H1 (cell line): ENCODE results near the gene TMX2. TPM values are rescaled to one million over a fixed set of nuclear protein-coding genes. Genes with fewer than 3 reads are reported as not detected.

Experiments used
- CTCF ChIA-PET: fragments of 300-600 bp; sonication (Branson Sonifier 250); formaldehyde crosslinking; loops from one replicate; lab custom pipeline; 2021; ENCODE audit not compliant: partially characterized antibody; lab: Charles Lee
- POLR2A ChIA-PET: fragments of 300-600 bp; sonication (Branson Sonifier 250); formaldehyde crosslinking; loops from one replicate; lab custom pipeline; 2021; ENCODE audit warnings: inconsistent platforms; ENCODE audit not compliant: partially characterized antibody; lab: Charles Lee
- DNase-seq, 2 experiments: peaks; one replicate each; pipeline versions ENCODE4 v3.0.0 to v3.0.0-alpha.2; 2010 to 2022; ENCODE audit warnings: low spot score in 2 of 2, low read depth in 1 of 2, mixed read lengths in 1 of 2
- FAIRE-seq: peaks from 2 replicates; lab custom pipeline; 2011; peaks lifted over from hg19 to GRCh38; lab: Jason Lieb, UNC
- H2AFZ ChIP-seq: 2 replicates; pipeline ENCODE4 v1.8.1; 2012; ENCODE audit warnings: low read length, inconsistent platforms
- H2AK5ac ChIP-seq: 2 replicates; pipeline ENCODE4 v1.6.1; 2013; ENCODE audit warnings: low read depth, low read length
- H2BK120ac ChIP-seq: replicated peaks from 2 replicates; pipeline ENCODE3; 2013; ENCODE audit warnings: low read depth, low read length, inconsistent platforms
- H2BK12ac ChIP-seq: 2 replicates; pipeline ENCODE4 v1.6.1; 2013; ENCODE audit warnings: low read depth, low read length
- H2BK15ac ChIP-seq: 2 replicates; pipeline ENCODE4 v1.6.1; 2013; ENCODE audit warnings: low read length
- H2BK20ac ChIP-seq: 2 replicates; pipeline ENCODE4 v1.6.1; 2013; ENCODE audit warnings: low read length
- H2BK5ac ChIP-seq: 2 replicates; pipeline ENCODE4 v1.6.1; 2013; ENCODE audit warnings: low read depth, low read length
- H3K14ac ChIP-seq: 2 replicates; pipeline ENCODE4 v1.6.1; 2013; ENCODE audit warnings: inconsistent platforms; ENCODE audit not compliant: insufficient read length
- H3K18ac ChIP-seq: 2 replicates; pipeline ENCODE4 v1.6.1; 2013; ENCODE audit warnings: low read length; ENCODE audit errors: extremely low read depth
- H3K23ac ChIP-seq: 2 replicates; pipeline ENCODE4 v1.6.1; 2013; ENCODE audit warnings: inconsistent platforms; ENCODE audit not compliant: insufficient read length
- H3K23me2 ChIP-seq: 2 replicates; pipeline ENCODE4 v1.6.1; 2013; ENCODE audit warnings: low read depth, low read length
- H3K27ac ChIP-seq: 2 replicates; pipeline ENCODE4 v1.6.1; 2011; ENCODE audit warnings: low read depth, low read length, inconsistent platforms
- H3K27me3 ChIP-seq, 4 experiments: replicated peaks in 1 of 4; 1 replicate in 1 of 4; 2 replicates in 3 of 4; pipeline versions ENCODE4 v1.6.1 to v1.8.1; 2011 to 2013; ENCODE audit warnings: low read length in 3 of 4, mild to moderate bottlenecking in 3 of 4, inconsistent platforms in 2 of 4, mixed read lengths in 2 of 4, moderate library complexity in 1 of 4; ENCODE audit not compliant: control insufficient read depth in 3 of 4, insufficient read depth in 3 of 4; ENCODE audit errors: extremely low read depth in 1 of 4
- H3K36me3 ChIP-seq, 4 experiments: 2 replicates each; pipeline versions ENCODE4 v1.6.1 to v1.8.1; 2011 to 2013; ENCODE audit warnings: mild to moderate bottlenecking in 4 of 4, low read length in 3 of 4, moderate library complexity in 2 of 4, control low read depth in 1 of 4, inconsistent platforms in 1 of 4; ENCODE audit not compliant: insufficient read depth in 4 of 4, control insufficient read depth in 2 of 4
- H3K4ac ChIP-seq: replicated peaks from 2 replicates; pipeline ENCODE3; 2013; ENCODE audit warnings: low read length, low read depth, mixed read lengths, inconsistent platforms; ENCODE audit not compliant: insufficient read length
- H3K4me1 ChIP-seq, 4 experiments: replicated peaks in 1 of 4; 1 replicate in 1 of 4; 2 replicates in 3 of 4; pipeline versions ENCODE4 v1.6.1 to v1.8.1; 2011 to 2013; ENCODE audit warnings: low read length in 3 of 4, inconsistent platforms in 2 of 4, mixed read lengths in 1 of 4; ENCODE audit not compliant: insufficient read depth in 4 of 4, control insufficient read depth in 3 of 4
- H3K4me2 ChIP-seq, 2 experiments: 2 replicates each; pipeline versions ENCODE4 v1.6.1 to v1.8.1; 2011 to 2013; ENCODE audit warnings: low read depth in 2 of 2, low read length in 2 of 2, control low read depth in 1 of 2, inconsistent platforms in 1 of 2, mild to moderate bottlenecking in 1 of 2; ENCODE audit not compliant: insufficient read depth in 1 of 2
- H3K4me3 ChIP-seq, 4 experiments: fragments of 200-600, 300-600 bp in 1 of 4; sonication (generic), shearing (Covaris generic), sonication (Bioruptor Twin) in 1 of 4; 2 replicates each; pipeline versions ENCODE4 v1.5.1 to v1.8.1; 2011 to 2016; ENCODE audit warnings: low read length in 4 of 4, low read depth in 3 of 4, control low read depth in 2 of 4, inconsistent platforms in 2 of 4, mild to moderate bottlenecking in 2 of 4, mixed read lengths in 1 of 4, moderate library complexity in 1 of 4; ENCODE audit not compliant: insufficient read depth in 2 of 4; ENCODE audit errors: extremely low read depth in 1 of 4
- H3K56ac ChIP-seq: replicated peaks from 2 replicates; pipeline ENCODE3; 2013; ENCODE audit warnings: low read depth, mild to moderate bottlenecking, mixed read lengths, low read length, inconsistent platforms; ENCODE audit not compliant: insufficient read length
- H3K79me1 ChIP-seq: 2 replicates; pipeline ENCODE4 v1.6.1; 2013; ENCODE audit warnings: low read depth, low read length, control low read depth
- H3K79me2 ChIP-seq, 2 experiments: 2 replicates each; pipeline versions ENCODE4 v1.6.1 to v1.8.1; 2012 to 2013; ENCODE audit warnings: low read length in 2 of 2, mild to moderate bottlenecking in 2 of 2, inconsistent platforms in 1 of 2; ENCODE audit not compliant: insufficient read depth in 2 of 2, control insufficient read depth in 1 of 2
- H3K9ac ChIP-seq, 4 experiments: replicated peaks in 1 of 4; 1 replicate in 1 of 4; 2 replicates in 3 of 4; pipeline versions ENCODE4 v1.6.1 to v1.8.1; 2011 to 2013; ENCODE audit warnings: low read depth in 3 of 4, low read length in 3 of 4, control low read depth in 2 of 4, mild to moderate bottlenecking in 2 of 4, moderate library complexity in 2 of 4, inconsistent platforms in 1 of 4; ENCODE audit errors: extremely low read depth in 1 of 4
- H3K9me3 ChIP-seq, 2 experiments: 2 replicates each; pipeline versions ENCODE4 v1.6.1 to v1.8.1; 2012 to 2013; ENCODE audit warnings: mild to moderate bottlenecking in 2 of 2, moderate library complexity in 2 of 2, control low read depth in 1 of 2, inconsistent platforms in 1 of 2, low read depth in 1 of 2, low read length in 1 of 2, mixed read lengths in 1 of 2; ENCODE audit not compliant: insufficient read depth in 2 of 2
- H4K20me1 ChIP-seq, 2 experiments: replicated peaks in 1 of 2; 2 replicates each; pipeline versions ENCODE3 to v1.8.1; 2011 to 2013; ENCODE audit warnings: inconsistent platforms in 2 of 2, low read length in 2 of 2, mild to moderate bottlenecking in 1 of 2; ENCODE audit not compliant: insufficient read depth in 2 of 2, control insufficient read depth in 1 of 2
- H4K5ac ChIP-seq: 2 replicates; pipeline ENCODE4 v1.6.1; 2013; ENCODE audit warnings: low read length, low read depth, mixed read lengths, inconsistent platforms; ENCODE audit not compliant: insufficient read length
- H4K8ac ChIP-seq: 2 replicates; pipeline ENCODE4 v1.8.0; 2013; ENCODE audit warnings: mild to moderate bottlenecking, moderate library complexity, low read length, inconsistent platforms; ENCODE audit not compliant: insufficient read depth; ENCODE audit errors: extremely low read depth
- H4K91ac ChIP-seq: replicated peaks from 2 replicates; pipeline ENCODE3; 2013; ENCODE audit warnings: low read length, mixed read lengths, inconsistent platforms; ENCODE audit not compliant: insufficient read length
- BCL11A ChIP-seq, 2 experiments: IDR thresholded peaks; one replicate each; pipeline ENCODE4 v1.6.1; 2011; ENCODE audit warnings: low read depth in 2 of 2, low read length in 2 of 2, mild to moderate bottlenecking in 2 of 2
- CTBP2 ChIP-seq: IDR thresholded peaks from 2 replicates; pipeline ENCODE4 v1.7.0; 2011; ENCODE audit warnings: borderline replicate concordance, mild to moderate bottlenecking, moderate library complexity, mixed read lengths, low read length; ENCODE audit not compliant: insufficient read depth, insufficient read length
- CTCF ChIP-seq, 3 experiments: IDR thresholded peaks; 1 replicate in 2 of 3; 2 replicates in 1 of 3; pipeline versions ENCODE4 v1.5.1 to v1.6.1; 2011; ENCODE audit warnings: low read length in 3 of 3, mild to moderate bottlenecking in 3 of 3, inconsistent platforms in 2 of 3, low read depth in 1 of 3, moderate library complexity in 1 of 3; ENCODE audit not compliant: insufficient read depth in 1 of 3; ENCODE audit errors: control extremely low read depth in 1 of 3
- POU5F1 ChIP-seq: IDR thresholded peaks from 2 replicates; pipeline ENCODE4 v1.6.1; 2011; ENCODE audit warnings: low read depth, mild to moderate bottlenecking, low read length, moderate library complexity
- RNF2 ChIP-seq: fragments of 200-900, 300-1000 bp; sonication (generic); IDR thresholded peaks from 2 replicates; pipeline ENCODE4 v1.7.1; 2016; ENCODE audit warnings: borderline replicate concordance, low read depth, mild to moderate bottlenecking, antibody characterized with exemption, low read length; ENCODE audit not compliant: poor library complexity, severe bottlenecking; ENCODE audit errors: missing control alignments
- RXRA ChIP-seq: IDR thresholded peaks from 2 replicates; pipeline ENCODE4 v1.6.1; 2011; ENCODE audit warnings: low read depth, mild to moderate bottlenecking, low read length, moderate library complexity; ENCODE audit not compliant: insufficient read depth
- SP1 ChIP-seq: IDR thresholded peaks from 2 replicates; pipeline ENCODE4 v1.6.1; 2011; ENCODE audit warnings: low read depth, low read length
- SRF ChIP-seq: IDR thresholded peaks from 2 replicates; pipeline ENCODE4 v1.6.1; 2011; ENCODE audit warnings: mild to moderate bottlenecking, low read depth, low read length, moderate library complexity
- USF2 ChIP-seq: IDR thresholded peaks from 2 replicates; pipeline ENCODE4 v1.6.1; 2011; ENCODE audit warnings: low read length, improper control_type of control experiment
- WGBS, 2 experiments: shearing (Covaris generic) in 1 of 2; methylation state at CpG; one replicate each; pipeline versions ENCODE4 v1.1.6 to v1.1.7; 2013 to 2015; ENCODE audit warnings: low lambda C conversion rate in 2 of 2, mixed read lengths in 2 of 2, inconsistent platforms in 1 of 2, low coverage in 1 of 2, missing lambda C conversion rate in 1 of 2; ENCODE audit not compliant: insufficient replicate concordance in 2 of 2, insufficient coverage in 1 of 2, insufficient read length in 1 of 2; ENCODE audit errors: extremely low coverage in 1 of 2, missing lambda C conversion rate in 1 of 2; 5-methylcytosine and 5-hydroxymethylcytosine counted together
- polyA plus RNA-seq, 7 experiments: library from polyadenylated mRNA; depleted of rRNA in 3 of 7; stranded (reverse) in 5 of 7; unstranded in 2 of 7; fragments of >200 nt in 5 of 7; fragments of 200-250 nt in 2 of 7; gene quantifications; 1 replicate in 5 of 7; 2 replicates in 1 of 7; 4 replicates in 1 of 7; pipeline versions ENCODE4 v1.2.1 to v1.2.3, GENCODE V29; 2011 to 2013; ENCODE audit warnings: missing spikeins in 2 of 7, mixed read lengths in 2 of 7
- total RNA-seq: library from RNA; stranded (reverse); fragmentation: NEBNext Ultra II Directional; extraction: Animal tissue kit (Norgen Biotek cat#: 25700); gene quantifications from 2 replicates; pipeline ENCODE4 v1.2.1, GENCODE V29; 2021

The TMX2 gene
- total and polyA plus RNA-seq, 2 of the 8 experiments (the other 6 are each of a cell fraction or from before 2014, with no cell fraction given): 70.4 to 100.0 TPM

DNA sequence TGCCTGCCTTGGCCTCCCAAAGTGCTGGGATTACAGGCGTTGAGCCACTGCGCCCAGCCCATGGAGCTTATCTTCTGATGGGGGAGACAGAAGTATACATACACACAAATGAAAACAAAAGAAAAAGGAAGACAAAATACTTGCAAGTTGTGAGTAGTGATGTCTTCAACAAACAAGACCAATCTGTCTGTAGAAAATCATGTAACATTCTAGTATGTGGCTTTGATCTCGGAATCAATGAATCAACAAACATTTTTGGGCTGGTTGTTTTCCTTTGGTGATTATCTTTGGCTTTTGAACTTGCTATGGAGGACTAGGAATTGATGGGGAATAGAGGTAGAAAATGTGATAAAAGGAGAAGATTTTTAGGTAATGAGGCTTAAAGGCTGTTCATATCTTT lies 45.8 kb downstream of the TMX2 start:
- peaks cover 1 to 15% of the 10 kb centered on the region in 2 experiments; a peak in 3 of 4 replicates for H3K79me2 ChIP-seq
- H4K5ac ChIP-seq: no peak overlapping the region
- ChIA-PET POLR2A (interaction anchor here (0.6 to 14.5 kb wide), 4 partner anchors 17 to 41 kb away, joined by 3 to 329 read pairs (median 3); partner anchors contain the start of gene SELENOH), CTCF (interaction anchor here (1.1 to 10.0 kb wide), 10 partner anchors 12 to 43 kb away, joined by 3 to 119 read pairs (median 5); partner anchors contain the start of gene SELENOH)
- no peak overlapping the region for H2AFZ ChIP-seq
- no peak overlapping the region for H3K27ac ChIP-seq
- peaks cover 2% of the 10 kb centered on the region; the same call in 1 of the 2 replicates for H3K23me2 ChIP-seq
- no peak overlapping the region for H2BK120ac ChIP-seq
- no peak overlapping the region for H3K18ac ChIP-seq
- H2BK20ac ChIP-seq: no peak overlapping the region
- H3K23ac ChIP-seq: no peak overlapping the region
- H2AK5ac ChIP-seq: no peak overlapping the region
- H3K36me3 ChIP-seq: no peaks in the 10 kb centered on the region
- no peaks in the 10 kb centered on the region for H3K79me1 ChIP-seq
- H3K14ac ChIP-seq: no peak overlapping the region
- no peak overlapping the region for H2BK12ac ChIP-seq
- no peak overlapping the region for H4K8ac ChIP-seq
- no peaks in the 10 kb centered on the region for H3K9me3 ChIP-seq
- FAIRE-seq (no peak), DNase-seq (no peak)
- no peak overlapping the region for H3K4ac ChIP-seq
- no peak overlapping the region for H3K9ac ChIP-seq
- no peak overlapping the region for H3K4me3 ChIP-seq
- 95% methylated on average over 3 of the region's 3 CpGs; no CpG with 5 or more reads in 1 of the 2 experiments for WGBS, 2 experiments
- no peaks in the 10 kb centered on the region for H4K20me1 ChIP-seq
- no peaks in the 10 kb centered on the region for H3K27me3 ChIP-seq
- H3K56ac ChIP-seq: no peak overlapping the region
- no peak overlapping the region for H4K91ac ChIP-seq
- H3K4me1 ChIP-seq: peaks cover 0 to 3% (median 0%) of the 10 kb centered on the region in 4 experiments; a peak in 2 of 7 replicates
- H2BK5ac ChIP-seq: no peak overlapping the region
- H2BK15ac ChIP-seq: no peak overlapping the region
- H3K4me2 ChIP-seq: no peak overlapping the region
- TF ChIP-seq POU5F1: no peak
- no peak for TF ChIP-seq SP1
- TF ChIP-seq RNF2: no peak
- TF ChIP-seq SRF: no peak
- TF ChIP-seq CTCF (IDR thresholded peaks at IDR 0.05; ENCODE audit: control extremely low read depth in 1 of 3, insufficient read depth in 1 of 3, low read depth in 1 of 3, low read length in 3 of 3): no peak
- no peak for TF ChIP-seq BCL11A (IDR thresholded peaks at IDR 0.05; ENCODE audit: low read depth in 2 of 2, low read length in 2 of 2)
- TF ChIP-seq USF2: no peak
- no peak for TF ChIP-seq CTBP2
- no peak for TF ChIP-seq RXRA
